SK-N-SH (cell line): ENCODE results near the gene MAP7D2.

ENCODE experiments used
- TEAD4 ChIP-seq: IDR thresholded peaks from 2 replicates; pipeline ENCODE4 v1.4.0; 2012; ENCODE audit warnings: mild to moderate bottlenecking, borderline replicate concordance; ENCODE audit not compliant: insufficient read depth
- TF ChIP-seq, protein P1 (sequence below): IDR thresholded peaks from 2 replicates; pipeline ENCODE4 v1.4.0; 2012; ENCODE audit warnings: low read depth, borderline replicate concordance

DNA sequence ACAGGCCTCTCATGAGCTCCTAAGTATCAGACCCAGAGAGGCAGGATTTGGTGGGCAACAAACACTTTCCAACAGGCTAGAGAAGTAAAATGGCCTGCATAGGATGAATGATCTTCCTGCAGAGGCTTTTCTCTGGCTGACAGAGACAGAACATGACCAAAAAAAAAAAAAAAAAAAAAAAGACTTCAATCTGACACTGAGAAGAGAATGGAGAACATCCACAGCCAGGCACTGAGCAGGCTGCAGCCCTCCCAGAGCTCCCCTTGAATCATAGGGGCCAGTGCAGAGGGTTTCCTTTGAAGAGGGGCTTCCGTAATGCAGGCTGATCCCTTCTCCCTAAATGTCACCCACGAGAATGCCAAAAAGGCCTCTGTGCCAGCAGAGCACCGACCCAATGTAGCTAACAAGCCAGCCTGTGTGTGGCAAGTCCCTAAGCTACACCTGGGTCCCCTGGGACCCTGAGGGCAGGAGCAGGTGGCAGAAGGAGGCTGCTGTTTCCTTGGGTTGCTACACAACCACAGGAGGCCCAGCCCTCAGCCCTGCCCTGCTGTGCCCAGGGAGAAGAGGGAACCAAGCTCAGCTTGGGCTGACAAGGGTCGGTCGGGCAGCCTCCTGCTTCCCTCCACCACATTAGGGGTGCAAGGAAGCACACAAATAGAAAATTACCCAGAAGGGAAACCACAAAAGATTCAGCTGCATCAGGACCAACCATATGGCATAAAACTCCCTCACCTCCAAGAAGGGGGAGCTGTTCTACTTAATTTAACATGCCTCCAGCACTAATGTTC is 55.6 kb downstream of the MAP7D2 start:
- no peak for TF ChIP-seq TEAD4
- TF ChIP-seq, protein P1, sequence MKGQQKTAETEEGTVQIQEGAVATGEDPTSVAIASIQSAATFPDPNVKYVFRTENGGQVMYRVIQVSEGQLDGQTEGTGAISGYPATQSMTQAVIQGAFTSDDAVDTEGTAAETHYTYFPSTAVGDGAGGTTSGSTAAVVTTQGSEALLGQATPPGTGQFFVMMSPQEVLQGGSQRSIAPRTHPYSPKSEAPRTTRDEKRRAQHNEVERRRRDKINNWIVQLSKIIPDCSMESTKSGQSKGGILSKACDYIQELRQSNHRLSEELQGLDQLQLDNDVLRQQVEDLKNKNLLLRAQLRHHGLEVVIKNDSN: no peak
